HepG2 (cell line): Measurements from ENCODE around the gene CFAP119. TPM values are rescaled to one million over a fixed set of nuclear protein-coding genes. Genes with fewer than 3 reads are reported as not detected.
A peak's percentile ranks its signal among the peaks of the same experiment; 100 is the strongest.

Experiments
- ATAC-seq: fragments of 200-7000 bp; cut with Tn5 transposase; 3 replicates; pipeline ENCODE4 v1.9.1; 2020; ENCODE audit warnings: mild to moderate bottlenecking, moderate library complexity
- BruUV-seq: library from RNA; stranded (reverse); fragments of 400-500 nt; replicated peaks from 2 replicates; lab custom pipeline; 2021; lab: Mats Ljungman, UMichigan
- CTCF ChIA-PET: fragments of 300-600 bp; formaldehyde crosslinking; extraction: SDS; loops from one replicate; lab custom pipeline; 2021; ENCODE audit warnings: low total read pairs, inconsistent platforms, low intra/inter-chr PET ratio; lab: Yijun Ruan, JAX
- POLR2A ChIA-PET: fragments of 350-600 bp; sonication (Branson Sonifier 250); formaldehyde crosslinking; loops from one replicate; lab custom pipeline; 2020; ENCODE audit warnings: antibody characterized with exemption, inconsistent platforms; lab: Yijun Ruan, JAX
- DNase-seq: peaks from one replicate; pipeline ENCODE4 v3.0.0-alpha.2; 2015; ENCODE audit warnings: low spot score
- FAIRE-seq: peaks from 3 replicates; lab custom pipeline; 2011; peaks lifted over from hg19 to GRCh38; lab: Jason Lieb, UNC
- H2AFZ ChIP-seq: one replicate; pipeline ENCODE4 v1.6.1; 2011; ENCODE audit warnings: low read length, inconsistent platforms
- H3K27ac ChIP-seq: fragments of 300-600 bp; 3 replicates; pipeline ENCODE4 v1.8.0; 2011; ENCODE audit warnings: mixed run types, mild to moderate bottlenecking, mixed read lengths, low read length, inconsistent platforms; ENCODE audit not compliant: insufficient read depth; ENCODE audit errors: extremely low read length
- H3K27me3 ChIP-seq, 2 experiments: fragments of 200-600 bp in 1 of 2; 2 replicates in 1 of 2; 3 replicates in 1 of 2; pipeline versions ENCODE4 v1.6.0 to v1.8.0; 2011; ENCODE audit warnings: low read length in 2 of 2, mild to moderate bottlenecking in 2 of 2, moderate library complexity in 2 of 2, inconsistent platforms in 1 of 2; ENCODE audit not compliant: insufficient read depth in 2 of 2, control insufficient read depth in 1 of 2
- H3K36me3 ChIP-seq, 2 experiments: fragments of 200-600 bp in 1 of 2; replicated peaks in 1 of 2; 2 replicates in 1 of 2; 3 replicates in 1 of 2; pipeline versions ENCODE4 v1.5.1 to v1.8.0; 2011; ENCODE audit warnings: low read length in 2 of 2, inconsistent platforms in 1 of 2; ENCODE audit not compliant: insufficient read depth in 2 of 2, control insufficient read depth in 1 of 2
- H3K4me1 ChIP-seq: 2 replicates; pipeline ENCODE4 v1.5.1; 2012; ENCODE audit warnings: low read length, inconsistent platforms; ENCODE audit not compliant: insufficient read depth
- H3K4me2 ChIP-seq: 2 replicates; pipeline ENCODE4 v1.6.0; 2011; ENCODE audit warnings: low read depth, low read length, inconsistent platforms
- H3K4me3 ChIP-seq, 3 experiments: fragments of 200-600 bp in 1 of 3; sonication (generic), shearing (Covaris generic) in 1 of 3; replicated peaks in 1 of 3; 2 replicates each; pipeline ENCODE4 v1.5.1; 2011 to 2016; ENCODE audit warnings: low read length in 3 of 3, inconsistent platforms in 2 of 3, low read depth in 2 of 3, mild to moderate bottlenecking in 2 of 3, control low read depth in 1 of 3, mixed read lengths in 1 of 3; ENCODE audit not compliant: insufficient read depth in 1 of 3
- H3K79me2 ChIP-seq: one replicate; pipeline ENCODE4 v1.6.1; 2011; ENCODE audit warnings: low read length, inconsistent platforms; ENCODE audit not compliant: insufficient read depth
- H3K9ac ChIP-seq: 2 replicates; pipeline ENCODE4 v1.6.0; 2011; ENCODE audit warnings: mild to moderate bottlenecking, low read depth, low read length, inconsistent platforms; ENCODE audit not compliant: insufficient read depth
- H3K9me3 ChIP-seq: 2 replicates; pipeline ENCODE4 v1.5.1; 2012; ENCODE audit warnings: mild to moderate bottlenecking, low read length
- H4K20me1 ChIP-seq: 2 replicates; pipeline ENCODE4 v1.6.0; 2011; ENCODE audit warnings: inconsistent platforms, mild to moderate bottlenecking, low read length, moderate library complexity; ENCODE audit not compliant: insufficient read depth
- ARNT2 ChIP-seq: sonication (generic); formaldehyde crosslinking; IDR thresholded peaks from 2 replicates; pipeline ENCODE4 v1.8.0; 2022; ENCODE audit warnings: mild to moderate bottlenecking, low read depth, missing genetic modification reagents, moderate library complexity
- CREB3 ChIP-seq: sonication (generic); formaldehyde crosslinking; IDR thresholded peaks from 2 replicates; pipeline ENCODE4 v1.5.0; 2020; ENCODE audit warnings: missing genetic modification reagents
- GFI1 ChIP-seq: sonication (generic); formaldehyde crosslinking; IDR thresholded peaks from 2 replicates; pipeline ENCODE4 v1.5.0; 2020; ENCODE audit warnings: missing genetic modification reagents, mild to moderate bottlenecking, borderline replicate concordance
- GZF1 ChIP-seq: sonication (generic); formaldehyde crosslinking; IDR thresholded peaks from 2 replicates; pipeline ENCODE4 v1.5.1; 2020; ENCODE audit warnings: mild to moderate bottlenecking, missing genetic modification reagents
- HOXA5 ChIP-seq: sonication (generic); formaldehyde crosslinking; IDR thresholded peaks from 2 replicates; pipeline ENCODE4 v1.4.0; 2020; ENCODE audit warnings: missing genetic modification reagents
- NCOA2 ChIP-seq: sonication (generic); formaldehyde crosslinking; IDR thresholded peaks from 2 replicates; pipeline ENCODE4 v1.8.0; 2022; ENCODE audit warnings: inconsistent platforms
- PHF21A ChIP-seq: sonication (generic); formaldehyde crosslinking; IDR thresholded peaks from 2 replicates; pipeline ENCODE4 v1.5.0; 2020; ENCODE audit warnings: mild to moderate bottlenecking, missing genetic modification reagents
- POGZ ChIP-seq: sonication (generic); formaldehyde crosslinking; IDR thresholded peaks from 2 replicates; pipeline ENCODE4 v1.4.0; 2020; ENCODE audit warnings: mild to moderate bottlenecking, missing genetic modification reagents
- PRPF4 ChIP-seq: fragments of 200-400 bp; formaldehyde crosslinking; IDR thresholded peaks from 2 replicates; pipeline ENCODE4 v1.6.1; 2016; ENCODE audit warnings: low read length, low read depth; ENCODE audit not compliant: poor library complexity, severe bottlenecking
- SIN3A ChIP-seq: IDR thresholded peaks from 2 replicates; pipeline ENCODE4 v1.6.1; 2011; ENCODE audit warnings: low read depth, mild to moderate bottlenecking, control low read depth, low read length, borderline replicate concordance
- SMAD9 ChIP-seq: sonication (generic); formaldehyde crosslinking; IDR thresholded peaks from 2 replicates; pipeline ENCODE4 v1.5.1; 2020; ENCODE audit warnings: mild to moderate bottlenecking, missing genetic modification reagents
- TAF1 ChIP-seq: sonication (generic); formaldehyde crosslinking; IDR thresholded peaks from 2 replicates; pipeline ENCODE4 v1.4.0; 2020; ENCODE audit warnings: missing genetic modification reagents
- THAP7 ChIP-seq: sonication (generic); formaldehyde crosslinking; IDR thresholded peaks from 2 replicates; pipeline ENCODE4 v1.8.1; 2023; ENCODE audit warnings: mild to moderate bottlenecking, missing genetic modification reagents
- ZFP90 ChIP-seq: sonication (generic); formaldehyde crosslinking; IDR thresholded peaks from 2 replicates; pipeline ENCODE4 v1.8.0; 2022; ENCODE audit warnings: missing genetic modification reagents, mild to moderate bottlenecking, inconsistent platforms, borderline replicate concordance
- ZNF564 ChIP-seq: sonication (generic); formaldehyde crosslinking; IDR thresholded peaks from 2 replicates; pipeline ENCODE4 v1.8.1; 2023; ENCODE audit warnings: mild to moderate bottlenecking, missing genetic modification reagents
- ZNF670 ChIP-seq: sonication (generic); formaldehyde crosslinking; IDR thresholded peaks from 2 replicates; pipeline ENCODE4 v1.8.0; 2022; ENCODE audit warnings: mild to moderate bottlenecking, missing genetic modification reagents, borderline replicate concordance
- ZNF792 ChIP-seq: IDR thresholded peaks from 2 replicates; pipeline ENCODE4 v1.6.1; 2016
- ZSCAN29 ChIP-seq: sonication (generic); formaldehyde crosslinking; conservative IDR thresholded peaks from 2 replicates; pipeline ENCODE4 v1.4.0; 2020; ENCODE audit warnings: mild to moderate bottlenecking, missing genetic modification reagents
- WGBS: methylation state at CpG from one replicate; pipeline ENCODE4 v1.1.6; 2017; ENCODE audit warnings: low lambda C conversion rate; 5-methylcytosine and 5-hydroxymethylcytosine counted together
- in situ Hi-C: cut with HindIII; loops from 2 replicates; pipeline ENCODE4 v1.10.0; 2017; ENCODE audit warnings: low pct_unique_long_range_greater_than_20kb; ENCODE audit not compliant: extremely low pct_ligation_motif_present
- intact Hi-C: fragments of 100-400 bp; cut with micrococcal nuclease; formaldehyde crosslinking; loops from one replicate; pipeline ENCODE4 v1.10.0; 2022; ENCODE audit not compliant: unreplicated experiment
- polyA plus RNA-seq, 8 experiments: library from polyadenylated mRNA; depleted of rRNA in 3 of 8; stranded (reverse) in 7 of 8; unstranded in 1 of 8; fragments of >200 nt; fragmentation: Illumina TruSeq in 4 of 8; extraction: Trizol in 4 of 8; gene quantifications; 2 replicates each; pipeline versions ENCODE4 v1.2.1 to v1.2.3, GENCODE V29; 2011 to 2016; ENCODE audit warnings: low read depth in 4 of 8, missing spikeins in 1 of 8, mixed read lengths in 1 of 8; ENCODE audit not compliant: insufficient read depth in 1 of 8
- total RNA-seq, 5 experiments: library from RNA; depleted of rRNA; stranded (reverse); fragments of >200 nt; fragmentation: Illumina TruSeq; extraction: Trizol; gene quantifications; 2 replicates each; pipeline ENCODE4 v1.2.3, GENCODE V29; 2016; ENCODE audit warnings: low read depth in 1 of 5
- TF ChIP-seq, protein P1 (sequence below): sonication (generic); formaldehyde crosslinking; IDR thresholded peaks from 2 replicates; pipeline ENCODE4 v1.4.0; 2020; ENCODE audit warnings: missing genetic modification reagents
- TF ChIP-seq, protein P2 (sequence below): sonication (generic); formaldehyde crosslinking; IDR thresholded peaks from 2 replicates; pipeline ENCODE4 v1.4.0; 2020; ENCODE audit warnings: missing genetic modification reagents, borderline replicate concordance

The CFAP119 gene
- total and polyA plus RNA-seq, 2 of the 13 experiments (the other 11 are each of a cell fraction or from before 2014, with no cell fraction given), result 6.4 TPM

DNA sequence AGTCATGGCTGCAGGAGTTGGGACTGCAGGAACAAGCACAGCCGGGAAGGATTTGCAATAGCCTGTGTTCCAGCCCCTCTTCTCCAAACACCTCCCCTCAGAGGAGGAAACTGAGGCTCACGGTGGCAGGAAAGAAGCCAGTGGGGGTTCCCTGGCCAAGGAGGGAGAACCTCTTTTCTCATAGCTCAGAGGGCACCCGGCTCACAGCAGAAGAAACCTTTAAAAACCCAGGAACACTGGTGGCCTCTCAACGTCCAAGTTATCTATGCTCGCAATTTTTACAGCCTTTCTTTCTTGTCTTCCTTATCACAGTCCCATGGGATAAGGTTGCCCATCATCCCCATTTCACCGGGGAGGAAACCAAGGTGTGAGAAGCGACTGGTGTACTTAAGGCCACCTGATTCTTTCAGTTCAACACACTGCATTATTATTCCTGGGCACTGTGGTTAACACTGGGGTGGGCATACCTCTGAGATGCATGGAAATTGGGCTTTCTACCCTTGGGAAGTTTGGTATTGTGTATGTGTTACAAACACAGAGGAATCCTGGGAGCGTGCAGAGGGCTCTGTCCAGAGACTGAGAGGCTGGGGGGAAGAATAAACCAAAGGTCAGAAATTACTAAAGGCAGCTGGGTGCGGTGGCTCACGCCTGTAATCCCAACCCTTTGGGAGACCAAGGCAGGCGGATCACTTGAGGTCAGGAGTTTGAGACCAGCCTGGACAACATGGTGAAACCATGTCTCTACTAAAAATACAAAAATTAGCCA lies 25.9 kb upstream of the CFAP119 start:
- no peaks in the 10 kb centered on the region for H3K9me3 ChIP-seq
- peaks cover 4 to 12% of the 10 kb centered on the region in 2 experiments; a peak in 3 of 5 replicates for H3K27me3 ChIP-seq
- WGBS, result 1% methylated on average over 11 of the region's 11 CpGs
- H3K36me3 ChIP-seq, result peaks cover 10 to 14% of the 10 kb centered on the region in 2 experiments; a peak in 4 of 5 replicates
- ATAC-seq, result peak; percentile 51
- peak; percentile 57 for DNase-seq
- POLR2A ChIA-PET, result interaction anchor here (0.9 to 2.9 kb wide), 16 partner anchors 8 to 154 kb away, joined by 3 to 257 read pairs (median 6); partner anchors contain the start of genes FBRS and PHKG2
- intact Hi-C loops, result loop anchor here (1.0 to 5.0 kb wide), 3 partner anchors 18 to 210 kb away; no protein-coding TSS in a partner anchor
- peak overlapping the region; percentile 99 to 100 (median 100) for H3K4me3 ChIP-seq
- in situ Hi-C loops, result no loop called here
- H3K79me2 ChIP-seq, result peaks cover 29% of the 10 kb centered on the region
- H3K4me2 ChIP-seq, result peak overlapping the region; percentile 92
- TSS peak; percentile 85 for BruUV-seq
- H3K9ac ChIP-seq, result peak overlapping the region; percentile 95
- peak overlapping the region; percentile 8 for H2AFZ ChIP-seq
- H3K4me1 ChIP-seq, result peaks cover 38% of the 10 kb centered on the region
- FAIRE-seq, result no peak
- CTCF ChIA-PET, result interaction anchor here (1.0 kb wide), 1 partner anchor 26 kb away, joined by 3 read pairs; no protein-coding TSS in a partner anchor
- no peaks in the 10 kb centered on the region for H4K20me1 ChIP-seq
- H3K27ac ChIP-seq, result peak overlapping the region; percentile 78
- TF ChIP-seq, protein P1, sequence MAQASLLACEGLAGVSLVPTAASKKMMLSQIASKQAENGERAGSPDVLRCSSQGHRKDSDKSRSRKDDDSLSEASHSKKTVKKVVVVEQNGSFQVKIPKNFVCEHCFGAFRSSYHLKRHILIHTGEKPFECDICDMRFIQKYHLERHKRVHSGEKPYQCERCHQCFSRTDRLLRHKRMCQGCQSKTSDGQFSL (CRISPR knock-in tag), result peak; percentile 49; the same call in 1 of the 2 replicates
- TF ChIP-seq THAP7 (no peak), NCOA2 (CRISPR knock-in tag) (peak; percentile 18; the same call in 1 of the 2 replicates), ZNF670 (CRISPR knock-in tag) (no peak), GFI1 (CRISPR knock-in tag) (0 out of 2 replicates have a peak, but pooled peaks have one; percentile 46), SMAD9 (peak; percentile 87; the same call in 1 of the 2 replicates), PRPF4 (no peak), GZF1 (CRISPR knock-in tag) (no peak), POGZ (CRISPR knock-in tag) (peak; percentile 1; the same call in 1 of the 2 replicates), ZSCAN29 (CRISPR knock-in tag) (no peak), ZNF792 (no peak), ARNT2 (CRISPR knock-in tag) (0 out of 2 replicates have a peak, but pooled peaks have one; percentile 53), ZFP90 (CRISPR knock-in tag) (0 out of 2 replicates have a peak, but pooled peaks have one; percentile 1), CREB3 (CRISPR knock-in tag) (0 out of 2 replicates have a peak, but pooled peaks have one; percentile 38), HOXA5 (0 out of 2 replicates have a peak, but pooled peaks have one; percentile 7), PHF21A (CRISPR knock-in tag) (peak; percentile 62), TAF1 (peak; percentile 33; the same call in 1 of the 2 replicates), ZNF564 (peak; percentile 64; the same call in 1 of the 2 replicates), SIN3A (no peak)
- TF ChIP-seq, protein P2, sequence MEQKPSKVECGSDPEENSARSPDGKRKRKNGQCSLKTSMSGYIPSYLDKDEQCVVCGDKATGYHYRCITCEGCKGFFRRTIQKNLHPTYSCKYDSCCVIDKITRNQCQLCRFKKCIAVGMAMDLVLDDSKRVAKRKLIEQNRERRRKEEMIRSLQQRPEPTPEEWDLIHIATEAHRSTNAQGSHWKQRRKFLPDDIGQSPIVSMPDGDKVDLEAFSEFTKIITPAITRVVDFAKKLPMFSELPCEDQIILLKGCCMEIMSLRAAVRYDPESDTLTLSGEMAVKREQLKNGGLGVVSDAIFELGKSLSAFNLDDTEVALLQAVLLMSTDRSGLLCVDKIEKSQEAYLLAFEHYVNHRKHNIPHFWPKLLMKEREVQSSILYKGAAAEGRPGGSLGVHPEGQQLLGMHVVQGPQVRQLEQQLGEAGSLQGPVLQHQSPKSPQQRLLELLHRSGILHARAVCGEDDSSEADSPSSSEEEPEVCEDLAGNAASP (CRISPR knock-in tag), result peak; percentile 58; the same call in 1 of the 2 replicates
